ENCODE results near the gene ARPC1A. TPM values are rescaled to one million over a fixed set of nuclear protein-coding genes. Genes with fewer than 3 reads are reported as not detected.
A peak's percentile ranks its signal among the peaks of the same experiment; 100 is the strongest.

ARPC1A gene
- total RNA-seq, 1 donor from 2014 or later, result 198 TPM

DNA sequence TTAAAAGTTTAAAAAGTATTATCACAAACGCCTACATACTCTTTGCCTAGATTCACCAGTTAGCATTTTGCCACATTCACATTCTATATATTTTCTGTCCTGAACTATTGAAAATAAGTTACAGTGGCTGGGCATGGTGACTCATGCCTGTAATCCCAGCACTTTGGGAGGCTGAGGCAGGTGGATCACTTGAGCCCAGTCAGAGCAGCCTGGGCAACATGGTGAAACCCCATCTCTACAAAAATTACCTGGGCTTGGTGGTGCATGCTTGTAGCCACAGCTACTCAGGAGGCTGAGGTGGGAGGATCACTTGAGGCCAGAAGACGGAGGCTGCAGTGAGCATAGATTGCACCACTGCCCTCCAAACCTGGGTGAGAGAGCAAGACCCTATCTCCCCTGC is 5.3 kb downstream of the ARPC1A start:
- H2AFZ ChIP-seq (ENCODE audit: low read depth, low read length), result no peak overlapping the region
- Mint-ChIP-seq H3K27ac (ENCODE audit: unreplicated experiment) (peak overlapping the region; percentile 27), H3K4me3 (ENCODE audit: unreplicated experiment) (no peak overlapping the region), H3K36me3 (ENCODE audit: low read depth, unreplicated experiment) (peaks cover 7% of the 10 kb centered on the region), H3K9me3 (ENCODE audit: unreplicated experiment) (no peaks in the 10 kb centered on the region), H3K27me3 (ENCODE audit: low read depth, unreplicated experiment) (no peaks in the 10 kb centered on the region), H3K4me1 (ENCODE audit: low read depth, unreplicated experiment) (peaks cover 22% of the 10 kb centered on the region)
- peaks cover 29% of the 10 kb centered on the region for H3K4me1 ChIP-seq (ENCODE audit: insufficient read depth, low read length)
- H3K27ac ChIP-seq (ENCODE audit: low read depth, low read length), result peak overlapping the region; percentile 61
- H3K9ac ChIP-seq (ENCODE audit: low read length), result peak overlapping the region; percentile 43
- no peaks in the 10 kb centered on the region for H3K9me3 ChIP-seq (ENCODE audit: insufficient read depth, low read depth, low read length)
- TF ChIP-seq EZH2 (IDR thresholded peaks at IDR 0.05; ENCODE audit: insufficient read depth, low read length) (no peak), CTCF (IDR thresholded peaks at IDR 0.05; ENCODE audit: insufficient read depth, low read depth, low read length) (no peak)
- FAIRE-seq, result no peak
- H4K20me1 ChIP-seq (ENCODE audit: insufficient read depth, low read length), result peaks cover 79% of the 10 kb centered on the region
- peak overlapping the region; percentile 63 for H3K4me2 ChIP-seq (ENCODE audit: low read length)
- H3K27me3 ChIP-seq (ENCODE audit: insufficient read depth, low read length), result no peaks in the 10 kb centered on the region
- no peak overlapping the region for H3K4me3 ChIP-seq (ENCODE audit: insufficient read depth, low read depth, low read length)
- no peak for DNase-seq (ENCODE audit: low read depth)
- H3K79me2 ChIP-seq (ENCODE audit: insufficient read depth, low read length), result peaks cover 95% of the 10 kb centered on the region
- peaks cover 21% of the 10 kb centered on the region for H3K36me3 ChIP-seq (ENCODE audit: insufficient read depth, low read length)

DNA sequence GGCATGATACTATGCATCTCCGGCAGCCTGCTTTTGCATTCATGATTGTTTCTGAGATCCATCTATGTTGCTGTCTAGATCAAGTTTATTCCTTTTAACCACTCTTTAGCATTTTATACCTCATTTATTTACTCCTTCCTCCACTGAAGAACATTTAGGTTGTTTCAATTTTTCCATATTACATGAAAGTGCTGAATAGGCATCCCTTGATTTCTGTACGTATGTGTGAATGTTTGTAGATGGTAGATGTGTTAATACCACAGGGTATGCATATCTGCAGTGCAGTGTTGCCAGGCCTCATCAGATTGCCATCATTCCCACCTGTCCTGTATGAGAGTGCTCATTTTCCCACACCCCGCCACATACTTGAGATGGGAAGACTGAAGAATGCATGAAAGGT is 13.9 kb downstream of the ARPC1A start:
- no peak overlapping the region for H3K4me3 ChIP-seq (ENCODE audit: insufficient read depth, low read depth, low read length)
- peaks cover 21% of the 10 kb centered on the region for H3K36me3 Mint-ChIP-seq (ENCODE audit: low read depth, unreplicated experiment)
- H3K4me3 Mint-ChIP-seq (ENCODE audit: unreplicated experiment), result no peak overlapping the region
- no peaks in the 10 kb centered on the region for H3K27me3 ChIP-seq (ENCODE audit: insufficient read depth, low read length)
- H3K4me1 Mint-ChIP-seq (ENCODE audit: low read depth, unreplicated experiment), result no peaks in the 10 kb centered on the region
- DNase-seq (ENCODE audit: low read depth) (no peak), FAIRE-seq (no peak)
- H3K9me3 Mint-ChIP-seq (ENCODE audit: unreplicated experiment), result no peaks in the 10 kb centered on the region
- H4K20me1 ChIP-seq (ENCODE audit: insufficient read depth, low read length), result peaks cover 53% of the 10 kb centered on the region
- H3K27me3 Mint-ChIP-seq (ENCODE audit: low read depth, unreplicated experiment), result no peaks in the 10 kb centered on the region
- TF ChIP-seq EZH2 (IDR thresholded peaks at IDR 0.05; ENCODE audit: insufficient read depth, low read length) (no peak), CTCF (IDR thresholded peaks at IDR 0.05; ENCODE audit: insufficient read depth, low read depth, low read length) (no peak)
- no peak overlapping the region for H2AFZ ChIP-seq (ENCODE audit: low read depth, low read length)
- H3K27ac ChIP-seq (ENCODE audit: low read depth, low read length), result no peak overlapping the region
- peaks cover 43% of the 10 kb centered on the region for H3K36me3 ChIP-seq (ENCODE audit: insufficient read depth, low read length)
- H3K27ac Mint-ChIP-seq (ENCODE audit: unreplicated experiment), result no peak overlapping the region
- H3K9ac ChIP-seq (ENCODE audit: low read length), result no peak overlapping the region
- H3K79me2 ChIP-seq (ENCODE audit: insufficient read depth, low read length), result peaks cover 24% of the 10 kb centered on the region
- no peak overlapping the region for H3K4me2 ChIP-seq (ENCODE audit: low read length)
- no peaks in the 10 kb centered on the region for H3K4me1 ChIP-seq (ENCODE audit: insufficient read depth, low read length)
- no peaks in the 10 kb centered on the region for H3K9me3 ChIP-seq (ENCODE audit: insufficient read depth, low read depth, low read length)

GRCh38 chr7:99340659-99341058 is 15.0 kb downstream of the ARPC1A start:
- peak; percentile 44 for DNase-seq (ENCODE audit: low read depth)
- TF ChIP-seq CTCF (IDR thresholded peaks at IDR 0.05; ENCODE audit: insufficient read depth, low read depth, low read length) (no peak), EZH2 (IDR thresholded peaks at IDR 0.05; ENCODE audit: insufficient read depth, low read length) (no peak)
- no peaks in the 10 kb centered on the region for H3K27me3 Mint-ChIP-seq (ENCODE audit: low read depth, unreplicated experiment)
- H3K9me3 Mint-ChIP-seq (ENCODE audit: unreplicated experiment), result no peaks in the 10 kb centered on the region
- H3K27ac ChIP-seq (ENCODE audit: low read depth, low read length), result no peak overlapping the region
- H4K20me1 ChIP-seq (ENCODE audit: insufficient read depth, low read length), result peaks cover 52% of the 10 kb centered on the region
- H3K9me3 ChIP-seq (ENCODE audit: insufficient read depth, low read depth, low read length), result no peaks in the 10 kb centered on the region
- no peak overlapping the region for H3K4me3 ChIP-seq (ENCODE audit: insufficient read depth, low read depth, low read length)
- peaks cover 44% of the 10 kb centered on the region for H3K36me3 ChIP-seq (ENCODE audit: insufficient read depth, low read length)
- H3K4me3 Mint-ChIP-seq (ENCODE audit: unreplicated experiment), result no peak overlapping the region
- no peaks in the 10 kb centered on the region for H3K27me3 ChIP-seq (ENCODE audit: insufficient read depth, low read length)
- peaks cover 16% of the 10 kb centered on the region for H3K79me2 ChIP-seq (ENCODE audit: insufficient read depth, low read length)
- H3K4me1 ChIP-seq (ENCODE audit: insufficient read depth, low read length), result no peaks in the 10 kb centered on the region
- peaks cover 21% of the 10 kb centered on the region for H3K36me3 Mint-ChIP-seq (ENCODE audit: low read depth, unreplicated experiment)
- H3K4me2 ChIP-seq (ENCODE audit: low read length), result no peak overlapping the region
- FAIRE-seq, result no peak
- H3K4me1 Mint-ChIP-seq (ENCODE audit: low read depth, unreplicated experiment), result no peaks in the 10 kb centered on the region
- H3K9ac ChIP-seq (ENCODE audit: low read length), result no peak overlapping the region
- no peak overlapping the region for H3K27ac Mint-ChIP-seq (ENCODE audit: unreplicated experiment)
- H2AFZ ChIP-seq (ENCODE audit: low read depth, low read length), result no peak overlapping the region
